ENCODE results near the gene UBB. TPM values are rescaled to one million over a fixed set of nuclear protein-coding genes. Genes with fewer than 3 reads are reported as not detected.

UBB gene
- polyA plus RNA-seq, 1 experiment: 3,417 TPM

- TF ChIP-seq CTCF (IDR thresholded peaks at IDR 0.05; ENCODE audit: insufficient read depth, low read depth, low read length): no peak
- ChIA-PET POLR2A (interaction anchor here (0.9 kb wide), 1 partner anchor 29 kb away, joined by 3 read pairs; the partner anchor contains the start of gene UBB), CTCF (interaction anchor here (0.9 to 10.9 kb wide), 5 partner anchors 10 to 137 kb away, joined by 3 to 89 read pairs (median 4); partner anchors contain the start of gene NCOR1)
- H3K4me3 ChIP-seq (ENCODE audit: low read depth, low read length): peak overlapping the region; percentile 74
- DNase-seq (ENCODE audit: low read depth): no peak
- no peaks in the 10 kb centered on the region for H3K27me3 ChIP-seq (ENCODE audit: control insufficient read depth, insufficient read depth, low read length)
- H3K36me3 ChIP-seq (ENCODE audit: control insufficient read depth, insufficient read depth, low read length): peaks cover 4% of the 10 kb centered on the region
These were observed 29.1 kb upstream of the UBB start for GRCh38 chr17:16351831-16352230.

DNA sequence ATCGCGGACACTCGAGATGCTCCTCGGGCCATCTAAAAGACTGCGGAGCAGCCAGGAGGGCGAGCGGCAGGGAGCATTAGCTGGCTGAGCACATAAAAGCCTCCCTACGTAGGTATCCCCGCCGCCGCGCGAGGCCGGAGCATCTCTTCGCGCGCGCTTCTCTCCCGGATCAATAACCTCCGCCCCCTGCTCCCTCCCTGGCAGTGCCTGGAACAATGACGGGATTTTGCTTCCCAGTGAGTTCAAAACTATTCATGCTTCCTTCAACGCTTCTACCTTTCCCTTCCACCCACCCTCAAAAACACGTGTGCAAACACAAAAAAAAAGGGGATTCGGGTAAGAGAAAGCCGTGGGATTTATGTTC lies 28.6 kb upstream of the UBB start:
- peak overlapping the region; percentile 74 for H3K4me3 ChIP-seq (ENCODE audit: low read depth, low read length)
- H3K36me3 ChIP-seq (ENCODE audit: control insufficient read depth, insufficient read depth, low read length): peaks cover 4% of the 10 kb centered on the region
- no peaks in the 10 kb centered on the region for H3K27me3 ChIP-seq (ENCODE audit: control insufficient read depth, insufficient read depth, low read length)
- no peak for DNase-seq (ENCODE audit: low read depth)
- POLR2A ChIA-PET: interaction anchor here (0.9 kb wide), 1 partner anchor 28 kb away, joined by 3 read pairs; the partner anchor contains the start of gene UBB
- no peak for TF ChIP-seq CTCF (IDR thresholded peaks at IDR 0.05; ENCODE audit: insufficient read depth, low read depth, low read length)
- CTCF ChIA-PET: interaction anchor here (0.9 to 10.9 kb wide), 5 partner anchors 11 to 137 kb away, joined by 3 to 89 read pairs (median 4); partner anchors contain the start of gene NCOR1

- H3K36me3 ChIP-seq (ENCODE audit: control insufficient read depth, insufficient read depth, low read length): peaks cover 4% of the 10 kb centered on the region
- no peak for DNase-seq (ENCODE audit: low read depth)
- ChIA-PET CTCF (interaction anchor here (1.0 to 10.9 kb wide), 4 partner anchors 11 to 137 kb away, joined by 3 to 89 read pairs (median 6); partner anchors contain the start of gene NCOR1), POLR2A (no interaction called here)
- TF ChIP-seq CTCF (IDR thresholded peaks at IDR 0.05; ENCODE audit: insufficient read depth, low read depth, low read length): no peak
- H3K27me3 ChIP-seq (ENCODE audit: control insufficient read depth, insufficient read depth, low read length): no peaks in the 10 kb centered on the region
- H3K4me3 ChIP-seq (ENCODE audit: low read depth, low read length): peak overlapping the region; percentile 74
These were observed 28.1 kb upstream of the UBB start for GRCh38 chr17:16352667-16353316.

- no peak for TF ChIP-seq CTCF (IDR thresholded peaks at IDR 0.05; ENCODE audit: insufficient read depth, low read depth, low read length)
- ChIA-PET CTCF (interaction anchor here (1.0 to 10.9 kb wide), 3 partner anchors 11 to 27 kb away, joined by 3 to 89 read pairs (median 7); no protein-coding TSS in a partner anchor), POLR2A (no interaction called here)
- no peak for DNase-seq (ENCODE audit: low read depth)
- no peaks in the 10 kb centered on the region for H3K27me3 ChIP-seq (ENCODE audit: control insufficient read depth, insufficient read depth, low read length)
- H3K36me3 ChIP-seq (ENCODE audit: control insufficient read depth, insufficient read depth, low read length): 0 out of 2 replicates have a peak, but pooled peaks cover 2% of the 10 kb centered on the region
- H3K4me3 ChIP-seq (ENCODE audit: low read depth, low read length): peak within 1 kb of the TSS; percentile 74
These were observed 27.3 kb upstream of the UBB start, which contains the start of gene CENPV for GRCh38 chr17:16353317-16354174. CENPV (minus strand) TSS chr17:16353469; CDS start chr17:16353436, 33 bp downstream.

DNA sequence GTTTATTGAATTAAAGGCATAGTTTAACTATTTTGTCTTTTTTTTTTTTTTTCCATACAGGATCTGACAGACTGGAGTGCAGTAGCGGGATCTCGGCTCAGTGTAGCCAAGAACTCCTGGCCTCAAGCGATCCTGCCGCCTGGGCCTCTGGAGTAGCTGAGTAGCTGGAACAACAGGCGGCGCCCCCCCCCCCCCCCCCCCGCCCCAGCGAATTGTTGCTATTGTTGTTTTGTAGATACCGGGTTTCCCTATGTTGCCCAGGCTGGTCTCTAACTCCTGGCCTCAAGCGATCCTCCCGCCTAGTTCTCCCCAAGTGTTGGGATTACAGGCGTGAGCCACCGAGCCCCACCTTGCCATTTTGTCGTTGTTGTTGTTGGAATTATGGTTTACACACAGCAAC lies 26.3 kb upstream of the UBB start:
- CTCF ChIA-PET: interaction anchor here (0.6 to 10.9 kb wide), 2 partner anchors 10 to 59 kb away, joined by 3 to 89 read pairs; no protein-coding TSS in a partner anchor
- POLR2A ChIA-PET: no interaction called here
- DNase-seq (ENCODE audit: low read depth): no peak
- Histone ChIP-seq H3K36me3 (ENCODE audit: control insufficient read depth, insufficient read depth, low read length) (no peaks in the 10 kb centered on the region), H3K27me3 (ENCODE audit: control insufficient read depth, insufficient read depth, low read length) (no peaks in the 10 kb centered on the region), H3K4me3 (ENCODE audit: low read depth, low read length) (no peak overlapping the region)
- TF ChIP-seq CTCF (IDR thresholded peaks at IDR 0.05; ENCODE audit: insufficient read depth, low read depth, low read length): no peak

All from BJ (cell line).